Sciatic nerve (tissue), 1 donor: ENCODE measurements around the gene MSRB1. TPM values are rescaled to one million over a fixed set of nuclear protein-coding genes. Genes with fewer than 3 reads are reported as not detected.

ENCODE experiments used
- total RNA-seq: library from RNA; stranded (reverse); fragmentation: NEBNext Ultra II Directional; extraction: Animal tissue kit (Norgen Biotek cat#: 25700); gene quantifications from one replicate; pipeline ENCODE4 v1.2.1, GENCODE V29; 2021
- donor health status: DM: no; HTN: no; CAD: no.

Gene MSRB1
- total RNA-seq, 1 donor from 2014 or later: 16.0 TPM

Other genes with a start within 250 kb of the MSRB1 start
- gene MAPK8IP3, start 237.0 kb downstream of the MSRB1 start, total RNA-seq: 93.3 TPM
- 50.1 TPM for gene NME3, start 171.7 kb downstream of the MSRB1 start, total RNA-seq
- gene EME2, start 170.4 kb downstream of the MSRB1 start, total RNA-seq: 15.3 TPM
- 42.7 TPM for gene MRPS34, start 170.1 kb downstream of the MSRB1 start, total RNA-seq
- 35.3 TPM for gene SPSB3, start 160.6 kb downstream of the MSRB1 start, total RNA-seq
- gene NUBP2, start 160.2 kb downstream of the MSRB1 start, total RNA-seq: 28.0 TPM
- gene IGFALS, start 149.5 kb downstream of the MSRB1 start, total RNA-seq: 0.22 TPM
- gene HAGH, start 116.4 kb downstream of the MSRB1 start, total RNA-seq: 73.4 TPM
- gene FAHD1, start 116.0 kb downstream of the MSRB1 start, total RNA-seq: 13.8 TPM
- gene MEIOB, start 71.0 kb downstream of the MSRB1 start, total RNA-seq: not detected
- gene HS3ST6, start 24.8 kb downstream of the MSRB1 start, total RNA-seq: not detected
- not detected for gene RPL3L, start 11.5 kb upstream of the MSRB1 start, total RNA-seq
- gene NDUFB10, start 16.3 kb upstream of the MSRB1 start, total RNA-seq: 85.8 TPM
- 990 TPM for gene RPS2, start 21.6 kb upstream of the MSRB1 start, total RNA-seq
- not detected for gene RNF151, start 23.7 kb upstream of the MSRB1 start, total RNA-seq
- 21.8 TPM for gene TBL3, start 28.9 kb upstream of the MSRB1 start, total RNA-seq
- gene NOXO1, start 38.3 kb upstream of the MSRB1 start, total RNA-seq: not detected
- 15.5 TPM for gene GFER, start 41.0 kb upstream of the MSRB1 start, total RNA-seq
- gene SYNGR3, start 46.8 kb upstream of the MSRB1 start, total RNA-seq: 0.76 TPM
- gene ZNF598, start 66.6 kb upstream of the MSRB1 start, total RNA-seq: 34.5 TPM
- gene NPW, start 76.6 kb upstream of the MSRB1 start, total RNA-seq: 0.36 TPM
- gene NHERF2, start 83.7 kb upstream of the MSRB1 start, total RNA-seq: 107 TPM
- gene NTHL1, start 104.6 kb upstream of the MSRB1 start, total RNA-seq: 21.8 TPM
- gene TSC2, start 104.8 kb upstream of the MSRB1 start, total RNA-seq: 156 TPM
- 159 TPM for gene PKD1, start 192.7 kb upstream of the MSRB1 start, total RNA-seq
- 0.40 TPM for gene RAB26, start 205.4 kb upstream of the MSRB1 start, total RNA-seq
- gene TRAF7, start 212.6 kb upstream of the MSRB1 start, total RNA-seq: 44.8 TPM